Measurements from ENCODE around the gene MAMLD1.

Gene MAMLD1

DNA sequence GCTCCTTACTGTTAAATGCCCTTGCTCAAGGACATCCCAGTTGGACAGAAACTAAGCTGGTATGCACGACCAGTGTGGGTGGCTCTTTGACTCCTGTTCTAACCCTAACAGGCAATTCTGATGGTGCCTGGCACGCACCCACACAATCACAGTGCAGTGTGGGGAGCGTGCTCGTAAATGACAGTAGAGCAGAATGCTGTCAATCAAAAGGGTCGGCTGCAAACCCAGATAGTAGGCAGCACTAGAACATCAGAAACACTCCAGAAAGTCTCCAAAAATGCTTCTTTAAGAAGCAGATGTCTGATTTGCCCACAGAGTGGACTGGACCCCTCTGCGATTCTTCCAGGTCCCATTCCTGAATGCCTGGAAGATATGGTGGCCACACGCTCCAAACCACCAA lies 167.7 kb downstream of the MAMLD1 start:
- DNase-seq (ENCODE audit: low read depth in 2 of 2), result no peak

DNA sequence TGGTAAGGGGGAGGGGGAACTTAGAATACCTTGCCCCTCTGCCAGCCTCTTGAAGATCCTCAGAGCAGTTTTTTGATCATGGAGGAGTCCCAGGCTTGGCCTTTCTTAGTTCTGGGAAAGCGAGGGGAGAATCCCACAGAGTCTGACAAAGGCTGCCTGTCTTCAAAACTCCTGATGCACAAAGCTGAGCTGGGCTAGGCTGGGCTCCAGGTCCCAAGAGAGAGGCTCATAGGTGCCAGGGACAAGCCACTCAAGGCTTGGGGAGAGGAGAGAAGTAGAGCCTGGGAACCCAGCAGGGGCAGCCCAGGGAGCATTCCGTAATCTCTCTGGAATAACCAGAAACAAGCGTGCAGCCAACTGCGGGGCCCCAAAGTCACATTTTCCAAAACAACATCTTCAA lies 168.3 kb downstream of the MAMLD1 start:
- DNase-seq (ENCODE audit: low read depth in 2 of 2), result no peak

DNA sequence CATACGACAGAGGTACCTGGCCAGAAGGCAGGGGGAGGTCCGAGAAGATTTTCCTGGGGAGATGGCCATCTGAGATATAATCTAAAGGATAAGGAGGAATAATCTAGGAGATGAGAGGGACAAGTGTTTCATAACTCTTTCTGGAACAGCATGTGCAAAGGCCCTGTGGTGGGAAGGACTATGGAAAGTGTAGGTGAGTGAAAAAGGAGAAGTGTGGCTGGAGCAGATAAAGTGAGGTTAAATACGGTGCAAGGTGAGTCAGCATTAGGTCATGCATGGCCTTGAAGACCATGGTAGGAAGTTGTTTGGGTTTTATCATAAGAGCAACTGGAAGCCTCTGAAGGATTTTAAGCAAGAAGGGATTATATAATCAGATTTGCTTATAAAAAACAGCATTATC lies 170.7 kb downstream of the MAMLD1 start:
- DNase-seq (ENCODE audit: low read depth in 2 of 2), result no peak

DNA sequence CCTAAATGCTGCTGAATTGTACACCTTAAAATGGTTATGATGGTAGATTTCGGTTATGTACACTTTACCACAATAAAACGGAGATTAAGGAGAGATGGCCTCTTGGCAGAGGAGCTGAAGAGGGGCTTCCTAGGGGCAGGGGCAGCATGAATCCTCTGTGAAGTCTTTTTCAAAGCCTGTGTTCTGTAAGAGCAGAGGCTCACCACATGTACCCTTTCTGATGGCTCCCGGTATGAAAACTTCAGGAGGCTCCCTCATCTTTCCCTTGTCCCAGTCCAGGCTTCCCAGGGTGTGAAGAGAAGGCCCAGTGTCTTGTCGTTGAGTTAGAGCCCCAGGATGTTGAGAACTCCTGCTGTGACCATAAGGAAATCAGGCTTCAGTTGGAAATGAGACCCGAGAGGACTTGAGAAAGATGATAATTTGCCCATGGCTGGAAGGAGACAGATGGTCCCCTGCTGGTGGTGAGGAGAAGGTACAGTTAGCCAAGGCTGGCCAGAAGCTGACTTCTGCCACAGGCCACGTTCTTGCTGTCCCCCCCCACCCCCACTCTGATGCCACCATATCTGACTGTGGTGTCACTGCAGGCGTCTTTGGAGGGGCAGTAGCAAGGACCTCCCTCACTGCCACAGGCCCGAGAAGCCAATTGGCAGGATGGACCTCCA lies 173.5 kb downstream of the MAMLD1 start:
- DNase-seq (ENCODE audit: low read depth in 2 of 2), result no peak

DNA sequence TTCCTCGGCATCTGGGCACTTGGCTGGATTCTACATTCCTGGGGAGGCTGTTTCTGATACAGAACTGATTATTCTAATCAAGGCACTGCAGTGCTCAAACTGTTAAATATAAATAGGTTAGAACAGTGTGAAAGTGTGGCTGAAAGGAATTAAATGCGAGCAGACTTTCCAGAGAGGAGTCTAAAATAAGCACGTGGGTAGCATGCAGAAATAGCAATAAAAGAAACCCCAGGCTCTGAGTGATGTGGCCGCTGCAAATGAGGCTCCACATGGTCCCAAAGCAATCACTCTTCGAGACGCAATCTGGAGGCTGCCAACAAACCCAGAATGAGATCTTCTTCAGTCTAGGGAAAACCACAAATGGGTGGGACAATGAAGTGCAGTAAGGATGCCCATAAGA lies 174.7 kb downstream of the MAMLD1 start:
- DNase-seq (ENCODE audit: low read depth in 2 of 2), result no peak

DNA sequence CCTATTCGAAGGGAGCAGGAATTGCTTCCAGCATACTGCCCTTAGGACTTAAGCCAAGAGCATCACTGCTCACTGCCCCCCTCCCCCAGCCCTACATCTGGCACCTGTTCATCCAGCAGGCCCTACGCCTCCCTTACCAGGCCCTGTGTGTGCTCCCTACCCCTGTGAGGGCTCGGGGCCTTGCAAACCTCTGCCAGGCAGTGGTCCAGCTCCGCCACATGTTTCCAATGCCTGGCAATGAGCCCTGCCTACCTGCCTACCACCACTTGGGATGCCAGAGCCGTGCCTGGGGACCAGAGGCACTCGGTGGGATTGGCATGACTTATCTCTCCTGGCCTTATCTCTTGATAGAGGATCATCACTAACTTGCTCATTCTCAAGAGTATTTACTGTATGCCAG lies 177.8 kb downstream of the MAMLD1 start:
- DNase-seq (ENCODE audit: low read depth in 2 of 2), result no peak

DNA sequence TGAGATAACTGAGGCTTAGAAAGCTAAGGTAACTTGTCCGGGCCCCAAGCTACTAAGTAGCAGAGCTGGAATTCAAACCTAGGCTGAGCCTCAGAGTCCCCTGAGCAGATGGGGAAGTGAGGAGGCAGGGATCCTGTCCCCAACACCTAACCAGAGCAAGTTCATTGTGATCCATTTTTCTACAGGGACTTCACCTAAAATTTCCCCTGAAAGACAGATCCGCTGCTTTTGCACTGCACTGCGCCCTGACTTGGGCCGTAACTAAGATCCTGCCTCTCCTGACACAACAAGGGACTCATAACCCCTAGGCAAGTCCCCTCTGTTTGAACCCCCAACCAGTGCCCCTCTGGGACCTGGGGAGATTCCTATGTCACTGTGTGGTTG lies 179.7 kb downstream of the MAMLD1 start:
- DNase-seq (ENCODE audit: low read depth in 2 of 2), result no peak

DNA sequence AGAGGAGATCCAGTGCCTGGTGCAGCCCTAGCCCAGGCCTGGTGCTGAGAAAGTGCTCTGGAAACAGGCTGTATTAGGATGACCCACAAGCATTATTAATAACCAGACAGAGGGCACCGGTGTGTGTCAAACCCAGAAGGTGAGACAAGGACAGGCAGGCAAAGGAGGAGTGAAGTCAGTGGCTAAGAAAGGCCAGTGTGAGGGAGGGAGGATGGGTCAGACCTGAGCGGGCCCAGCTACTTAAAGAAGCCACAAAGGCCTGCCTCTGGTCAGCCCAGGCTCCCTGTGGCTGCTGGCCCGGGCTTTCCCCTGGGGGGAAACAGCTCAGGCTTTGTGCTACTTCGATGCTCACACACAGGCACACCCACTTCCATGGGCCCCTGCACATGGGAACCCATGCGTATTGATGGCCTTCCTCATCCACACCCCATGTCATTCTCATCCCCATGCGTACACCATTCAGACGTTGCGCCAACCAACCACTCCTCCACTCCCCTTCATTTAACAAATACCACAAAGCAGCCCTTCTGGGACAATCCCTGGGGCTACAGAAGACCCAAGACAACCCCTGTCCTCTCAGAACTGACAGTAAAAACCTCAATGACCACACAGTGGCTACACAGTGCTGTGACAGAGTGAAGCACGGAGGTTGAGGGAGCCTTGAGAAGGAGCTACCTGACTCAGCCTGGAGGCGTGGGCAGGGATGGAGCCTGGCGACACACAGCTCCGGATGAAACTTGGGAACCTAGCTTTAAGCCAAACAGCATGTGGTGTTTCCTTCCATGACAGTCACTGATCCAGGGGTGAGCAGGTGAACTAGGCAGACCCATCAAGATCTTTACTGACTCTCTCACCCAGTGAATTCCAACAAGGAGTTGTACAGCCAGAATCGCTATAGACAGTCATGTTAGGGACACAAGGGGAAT lies 180.4 kb downstream of the MAMLD1 start:
- DNase-seq (ENCODE audit: low read depth in 2 of 2), result no peak

DNA sequence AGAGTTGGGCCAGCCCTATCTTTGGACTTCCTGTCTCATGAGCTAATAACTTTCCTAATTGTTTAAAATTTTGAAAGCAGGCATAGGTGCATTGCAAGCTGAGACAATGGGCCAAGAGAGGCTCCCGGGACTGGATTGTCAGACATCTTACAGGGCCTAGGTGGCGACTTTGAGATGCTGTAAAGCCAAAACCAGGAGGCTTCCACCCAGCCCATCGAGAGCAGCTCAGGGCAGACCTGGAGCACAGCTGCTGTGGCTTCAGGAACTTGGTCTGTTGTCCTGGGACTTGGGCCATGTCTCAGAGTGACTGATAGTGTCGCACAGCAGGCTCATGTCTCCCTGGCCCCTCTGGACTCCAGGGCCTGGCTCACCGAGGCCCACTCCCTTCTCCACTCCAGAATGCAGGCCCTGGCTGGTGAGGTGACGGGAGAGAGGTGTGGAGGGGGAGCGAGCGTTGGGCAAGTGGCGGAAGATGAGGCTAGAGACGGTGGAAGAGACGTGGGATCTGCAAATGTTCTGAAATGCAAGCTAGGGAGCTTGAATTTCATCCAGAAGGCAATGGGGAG lies 181.2 kb downstream of the MAMLD1 start:
- no peak for DNase-seq (ENCODE audit: low read depth in 2 of 2)

DNA sequence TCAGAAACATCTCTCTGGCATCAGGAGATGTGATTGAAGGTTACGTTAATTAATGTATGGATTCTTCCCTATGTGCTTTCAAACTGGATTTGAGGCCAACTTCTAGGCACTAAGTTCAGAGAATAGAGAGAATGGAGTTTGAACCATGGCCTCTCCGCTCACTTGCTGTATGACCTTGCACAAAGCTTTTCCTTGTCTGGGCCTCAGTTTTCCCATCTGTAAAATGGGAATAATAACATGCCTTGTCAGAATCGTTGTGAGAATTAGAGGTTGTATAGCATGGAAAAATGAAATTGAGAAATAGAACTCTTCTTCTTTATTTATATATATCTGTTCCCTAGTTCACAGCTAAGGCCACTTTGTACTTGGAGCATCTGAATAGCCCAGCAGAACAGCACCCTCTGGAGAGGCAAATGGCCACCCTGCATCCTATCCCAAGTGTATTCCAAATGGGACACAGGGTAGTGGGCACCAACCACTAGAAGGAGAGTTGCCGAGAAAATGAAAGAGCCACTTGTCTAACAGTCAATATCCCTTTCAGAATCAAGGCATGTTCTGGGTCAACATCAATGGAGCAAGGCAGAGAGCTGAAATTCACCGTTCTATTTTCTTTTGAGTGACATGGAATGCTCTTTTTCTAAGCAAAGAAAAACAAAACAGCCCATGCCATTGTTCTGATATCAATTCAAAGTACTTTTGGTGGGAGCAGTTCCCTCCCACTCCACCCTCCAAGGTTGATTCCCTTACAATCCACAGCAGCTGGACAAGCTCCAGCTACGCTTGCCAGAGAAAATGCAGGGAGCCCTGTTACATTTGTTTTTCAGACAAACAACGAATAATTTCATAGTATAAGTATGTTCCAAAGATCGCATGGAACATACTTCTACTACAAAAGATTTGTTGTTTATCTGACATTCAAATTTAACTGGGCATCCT lies 182.0 kb downstream of the MAMLD1 start:
- no peak for DNase-seq (ENCODE audit: low read depth in 2 of 2)

DNA sequence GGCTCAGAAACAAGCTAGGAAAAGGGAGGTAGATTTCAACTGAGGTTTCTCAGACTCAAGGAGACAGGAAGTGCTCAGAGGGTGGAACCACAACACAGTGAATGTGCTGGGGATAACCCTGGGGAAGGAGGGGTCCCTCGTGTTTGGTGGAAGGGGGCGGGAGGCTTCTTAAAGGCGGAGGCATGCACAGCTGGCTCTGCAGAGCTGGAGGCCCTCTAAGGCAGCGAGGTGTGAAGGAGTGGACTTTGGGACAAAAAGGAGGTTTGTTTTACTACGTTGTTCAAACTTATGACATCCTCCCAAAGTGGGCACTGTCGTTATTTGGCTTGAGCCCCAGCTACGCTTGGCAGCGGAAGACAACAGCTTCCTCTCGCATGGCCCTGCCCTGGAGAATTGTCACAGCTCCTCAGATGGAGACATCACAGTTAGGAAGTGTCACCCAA lies 183.6 kb downstream of the MAMLD1 start:
- DNase-seq (ENCODE audit: low read depth in 2 of 2), result no peak

DNA sequence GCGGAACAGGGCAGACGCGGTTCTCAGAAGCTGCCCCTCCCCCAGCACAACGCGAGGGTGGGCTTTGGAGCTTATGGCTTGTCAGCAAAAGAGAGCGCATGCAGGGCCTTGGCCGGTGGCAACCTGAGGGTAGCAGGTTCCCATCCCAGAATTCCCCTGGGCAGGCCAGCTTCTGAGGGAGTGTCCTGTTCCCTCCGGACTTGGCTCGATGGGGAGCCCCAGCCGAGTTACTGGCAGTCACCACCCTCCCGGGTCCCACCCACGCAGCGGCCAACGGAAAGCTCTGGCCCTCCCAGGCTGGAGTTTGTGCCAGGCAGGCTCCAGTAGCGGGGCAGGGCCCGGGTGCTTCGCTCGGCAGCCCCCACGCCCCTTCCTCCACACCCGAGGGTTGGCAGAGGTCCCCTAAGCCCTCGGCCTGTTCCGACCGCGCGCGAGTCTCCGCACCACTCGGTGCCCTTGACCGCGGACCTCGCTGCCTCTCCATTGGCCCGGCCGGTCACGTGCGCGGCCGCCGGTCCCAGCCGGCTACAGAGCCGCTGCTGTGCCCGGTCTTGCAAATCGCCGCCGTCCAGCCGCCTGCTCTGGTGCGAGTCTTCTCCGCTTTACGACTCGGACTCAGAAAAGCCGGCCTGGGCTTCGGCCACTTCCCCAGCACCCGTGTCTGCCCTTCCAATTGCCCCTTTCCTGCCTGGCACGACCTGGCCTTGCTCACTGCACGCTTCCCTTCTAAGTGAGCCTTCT lies 184.4 kb downstream of the MAMLD1 start:
- no peak for DNase-seq (ENCODE audit: low read depth in 2 of 2)

DNA sequence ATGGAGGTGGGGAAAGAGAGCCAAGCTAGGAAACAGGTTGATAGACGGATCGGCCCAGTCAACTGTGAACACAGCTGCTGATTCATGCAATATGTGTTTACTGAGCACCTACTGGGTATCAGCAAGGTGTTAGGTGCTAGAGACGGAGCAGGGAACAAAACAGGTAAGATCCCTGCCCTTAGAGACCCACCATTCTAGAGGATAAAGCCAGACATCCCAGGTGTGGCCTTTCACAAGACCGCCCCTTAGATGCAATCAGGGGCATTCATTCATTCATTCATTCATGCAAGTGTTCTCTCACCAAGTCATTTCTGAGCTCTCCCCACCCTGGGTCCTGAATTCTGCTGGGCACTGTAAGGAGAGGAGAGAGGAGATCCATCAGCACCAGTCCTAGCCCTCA lies 185.1 kb downstream of the MAMLD1 start:
- DNase-seq (ENCODE audit: low read depth in 2 of 2), result no peak

DNA sequence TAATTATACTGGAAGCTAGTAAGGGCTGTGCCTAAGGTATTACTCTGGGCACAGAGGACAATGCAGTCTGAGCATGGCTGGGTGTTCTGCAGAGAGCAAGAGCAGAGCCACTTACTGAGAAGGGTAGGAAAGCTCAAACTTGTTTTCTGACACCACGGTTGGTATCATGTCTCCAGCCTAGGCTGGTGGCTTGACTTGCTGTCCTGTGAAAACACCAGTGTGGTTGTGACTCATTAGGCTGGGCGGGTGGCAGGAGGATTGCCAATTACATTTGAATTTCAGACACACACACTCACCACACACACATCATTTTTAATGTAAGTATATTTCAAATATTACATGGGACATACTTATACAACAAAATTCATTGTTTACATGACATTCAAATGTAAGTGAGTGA lies 185.6 kb downstream of the MAMLD1 start:
- no peak for DNase-seq (ENCODE audit: low read depth in 2 of 2)

DNA sequence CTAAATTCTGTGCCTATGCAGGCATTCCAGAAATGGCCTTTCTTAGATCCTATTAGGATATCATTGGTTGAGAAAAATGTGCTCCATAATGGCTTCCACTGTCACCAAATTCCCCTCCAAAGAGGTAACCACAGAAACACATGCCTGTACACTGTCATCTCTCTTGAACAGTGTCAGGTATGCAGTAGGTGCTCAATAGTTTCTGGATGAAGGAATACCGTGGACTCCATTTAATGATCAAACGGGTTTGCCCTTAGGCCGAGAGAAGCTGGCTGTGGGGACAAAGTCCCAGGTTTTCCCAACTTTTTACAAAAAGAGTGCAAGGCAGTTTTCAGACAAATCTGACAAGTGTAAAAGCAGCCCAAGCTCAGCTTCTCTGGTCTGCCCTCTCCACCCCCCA lies 188.8 kb downstream of the MAMLD1 start:
- DNase-seq (ENCODE audit: low read depth in 2 of 2), result no peak

DNA sequence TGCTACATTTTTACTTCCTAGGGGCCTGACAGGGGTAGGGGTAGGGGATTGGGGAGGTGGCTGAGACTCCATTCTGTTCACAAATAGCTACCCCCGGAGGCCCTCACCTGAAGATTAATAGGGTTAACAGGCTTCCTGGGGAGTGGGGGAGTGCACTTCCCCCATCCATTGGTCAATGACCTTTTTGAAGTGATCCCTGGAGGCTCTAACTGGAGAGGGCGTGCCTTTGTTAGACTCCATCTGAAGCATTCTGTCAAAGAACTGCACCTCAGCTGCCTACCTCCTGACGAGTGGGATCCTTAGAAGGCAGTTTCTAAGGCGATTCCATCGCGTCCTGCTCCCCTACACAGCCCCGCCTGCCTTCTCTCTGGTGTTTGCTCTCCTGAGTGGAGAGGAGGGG lies 195.3 kb downstream of the MAMLD1 start:
- no peak for DNase-seq (ENCODE audit: low read depth in 2 of 2)

Measured in stimulated activated CD4-positive, alpha-beta T cell treated with anti-CD3 and anti-CD28 coated beads, Interleukin-12 subunit alpha, Interleukin-12 subunit beta, amount 100 ng/mL, for 24 hours (primary cell).